DMS153 treated with DMSO at 0.1 percent for 48 hours (cell line): Measurements from ENCODE around the gene GBGT1.

Experiments used
- DNase-seq: peaks from one replicate; lab custom pipeline; 2025; ENCODE audit not compliant: unreplicated experiment; lab: John Stamatoyannopoulos, UW

Gene GBGT1

GRCh38 chr9:133104718-133105460 is 58.8 kb downstream of the GBGT1 start:
- DNase-seq, result no peak

DNA sequence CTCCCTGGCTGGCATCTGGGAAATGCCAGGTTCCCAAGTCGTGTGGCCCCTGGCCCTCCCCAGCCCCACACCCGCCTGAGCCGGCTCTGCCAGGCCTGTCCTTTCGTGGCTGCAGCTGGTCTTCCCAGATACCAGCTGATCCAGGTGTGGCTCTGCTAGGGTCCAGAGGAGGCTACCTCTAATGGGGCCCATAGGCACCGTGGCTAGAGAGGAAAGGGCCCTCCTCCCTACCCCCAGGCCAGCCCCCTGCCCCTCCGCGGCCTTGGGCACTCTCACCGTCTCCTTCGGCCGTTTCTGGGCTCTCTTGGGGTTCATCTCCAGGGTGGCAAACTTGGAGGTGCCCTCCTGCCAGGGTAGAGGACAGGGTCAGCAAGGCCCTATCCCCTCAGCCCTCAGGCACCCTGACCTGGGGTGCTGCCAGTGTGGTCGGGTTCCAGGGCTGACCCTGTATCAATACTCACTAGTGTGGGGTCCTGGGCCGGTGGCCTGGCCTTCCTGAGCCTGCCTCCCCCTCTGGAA is 59.7 kb downstream of the GBGT1 start:
- no peak for DNase-seq

GRCh38 chr9:133103183-133103986 is 60.3 kb downstream of the GBGT1 start:
- no peak for DNase-seq
